Measurements from ENCODE around the gene SERHL2. TPM values are rescaled to one million over a fixed set of nuclear protein-coding genes. Genes with fewer than 3 reads are reported as not detected.
"Not testable (repeated sequence)": the region's sequence is repeated elsewhere in the genome, so short reads cannot be mapped to it uniquely, and the experiment has no call there.

SERHL2 gene
- total and polyA plus RNA-seq, 8 donors = 0.23 to 3.6 (median 0.72) TPM

GRCh38 chr22:42515896-42516295 is 37.9 kb upstream of the SERHL2 start:
- DNase-seq (peak; percentile 42 to 83 (median 64)), ATAC-seq (peak in 2 of 4 donors; percentile 46 to 48)
- H3K36me3 ChIP-seq = peaks cover 0 to 8% (median 0%) of the 10 kb centered on the region in 3 donors

GRCh38 chr22:42517103-42517502 is 36.7 kb upstream of the SERHL2 start:
- H3K27me3 ChIP-seq; H3K36me3 ChIP-seq; H3K27ac ChIP-seq; FAIRE-seq; DNase-seq; ATAC-seq; H3K4me3 ChIP-seq; intact Hi-C loops (cut with DNase I); H3K9me3 ChIP-seq; H3K4me1 ChIP-seq: not testable (repeated sequence)
- 96 to 97% methylated on average over 7 of the region's 7 CpGs for WGBS, 2 donors

More at GRCh38 chr22:42515896-42516295, 37.9 kb upstream of the SERHL2 start:
- Histone ChIP-seq H3K4me1 (peaks cover 3 to 5% (median 4%) of the 10 kb centered on the region in 3 donors), H3K4me3 (no peak overlapping the region), H3K27me3 (no peaks in the 10 kb centered on the region), H3K27ac (no peak overlapping the region), H3K9me3 (no peaks in the 10 kb centered on the region)
- WGBS, 2 donors = 42 to 43% methylated on average over 14 of the region's 14 CpGs
- no peak for FAIRE-seq
- no peak for TF ChIP-seq CTCF (IDR thresholded peaks at IDR 0.05)
- intact Hi-C loops (cut with DNase I) = no loop called here

GRCh38 chr22:42518638-42519524 is 34.9 kb upstream of the SERHL2 start:
- peak in 3 of 4 donors; percentile 28 to 42 (median 29) for ATAC-seq
- intact Hi-C loops (cut with DNase I); FAIRE-seq; H3K4me1 ChIP-seq; H3K9me3 ChIP-seq; DNase-seq; H3K36me3 ChIP-seq; H3K27me3 ChIP-seq: not testable (repeated sequence)
- 20 to 35% methylated on average over 6 to 16 of the region's 28 CpGs for WGBS, 2 donors
- peak overlapping the region; percentile 59 to 90 (median 88) for H3K4me3 ChIP-seq
- peak overlapping the region in 2 of 4 donors; percentile 58 to 73 for H3K27ac ChIP-seq

GRCh38 chr22:42519525-42520401 is 34.0 kb upstream of the SERHL2 start, which contains the start of gene RRP7A:
RRP7A (minus strand) TSS chr22:42519796; CDS start chr22:42519786, 10 bp downstream.
- no peak for FAIRE-seq
- 5 to 15% methylated on average over 15 to 65 of the region's 65 CpGs for WGBS, 2 donors
- ATAC-seq = peak; percentile 95 to 97 (median 96)

GRCh38 chr22:42521228-42521546 is 32.6 kb upstream of the SERHL2 start:
- intact Hi-C loops (cut with DNase I) = no loop called here
- Histone ChIP-seq H3K27ac (no peak overlapping the region), H3K36me3 (no peaks in the 10 kb centered on the region), H3K9me3 (no peaks in the 10 kb centered on the region), H3K4me1 (peaks cover 0 to under 1% (median under 1%) of the 10 kb centered on the region in 3 donors), H3K27me3 (no peaks in the 10 kb centered on the region), H3K4me3 (no peak overlapping the region)
- WGBS, 2 donors = 84 to 91% methylated on average over 9 of the region's 9 CpGs
- ATAC-seq (no peak), FAIRE-seq (no peak), DNase-seq (no peak)
- no peak for TF ChIP-seq CTCF (IDR thresholded peaks at IDR 0.05)

More at GRCh38 chr22:42519525-42520401, 34.0 kb upstream of the SERHL2 start, which contains the start of gene RRP7A:
- Histone ChIP-seq H3K4me1 (peaks cover 3 to 5% (median 4%) of the 10 kb centered on the region in 3 donors), H3K27ac (peak within 1 kb of the TSS in 2 of 4 donors; percentile 58 to 73), H3K36me3 (no peaks in the 10 kb centered on the region), H3K27me3 (no peaks in the 10 kb centered on the region), H3K9me3 (no peaks in the 10 kb centered on the region), H3K4me3 (peak within 1 kb of the TSS; percentile 59 to 90 (median 88))
- DNase-seq = peak; percentile 73 to 92 (median 76)
- TF ChIP-seq CTCF (IDR thresholded peaks at IDR 0.05) = no peak
- intact Hi-C loops (cut with DNase I) = no loop called here

Measured in pancreas (tissue), 10 donors.